Suprapubic skin (tissue), 4 donors: ENCODE data around the gene CTU1. TPM values are rescaled to one million over a fixed set of nuclear protein-coding genes. Genes with fewer than 3 reads are reported as not detected.

Experiments used
- DNase-seq, 2 donors: peaks; one replicate each; pipeline ENCODE4 v3.0.0-alpha.2; 2019; ENCODE audit warnings: low spot score in 2 of 2
- H3K27ac ChIP-seq: fragments of 200-600 bp; sonication (generic); one replicate; pipeline ENCODE4 v1.5.1; 2019
- H3K27me3 ChIP-seq: fragments of 200-600 bp; sonication (generic); one replicate; pipeline ENCODE4 v1.5.1; 2019
- H3K36me3 ChIP-seq: fragments of 200-600 bp; sonication (generic); one replicate; pipeline ENCODE4 v1.5.1; 2019
- H3K4me1 ChIP-seq: fragments of 200-600 bp; sonication (generic); one replicate; pipeline ENCODE4 v1.5.1; 2019
- H3K4me3 ChIP-seq: fragments of 200-600 bp; sonication (generic); one replicate; pipeline ENCODE4 v1.5.1; 2019; ENCODE audit warnings: mild to moderate bottlenecking
- H3K9me3 ChIP-seq: fragments of 200-600 bp; sonication (generic); one replicate; pipeline ENCODE4 v1.5.1; 2019
- EP300 ChIP-seq: sonication (generic); formaldehyde crosslinking; IDR thresholded peaks from one replicate; pipeline ENCODE4 v1.6.1; 2017; ENCODE audit warnings: antibody characterized with exemption
- POLR2A ChIP-seq, 2 donors: fragments of 450-650 bp; IDR thresholded peaks; one replicate each; pipeline ENCODE4 v1.6.1; 2017; ENCODE audit warnings: antibody characterized with exemption in 2 of 2, mild to moderate bottlenecking in 2 of 2, moderate library complexity in 2 of 2
- POLR2AphosphoS5 ChIP-seq, 3 donors: sonication (generic); formaldehyde crosslinking; IDR thresholded peaks; one replicate each; pipeline ENCODE4 v1.6.1; 2017; ENCODE audit warnings: antibody characterized with exemption in 3 of 3
- WGBS: methylation state at CpG from one replicate; pipeline ENCODE4 v1.1.5; 2018; 5-methylcytosine and 5-hydroxymethylcytosine counted together
- total RNA-seq, 4 donors: library from RNA; depleted of rRNA; stranded (reverse); fragments of >200 nt; gene quantifications; one replicate each; pipeline ENCODE4 v1.1.0, GENCODE V29; 2016
- TF ChIP-seq, protein P1 (sequence below), 2 donors: fragments of 200-600 bp in 1 of 2; fragments of 450-650 bp in 1 of 2; sonication (generic) in 1 of 2; IDR thresholded peaks; one replicate each; pipeline ENCODE4 v1.5.1; 2016 to 2019; ENCODE audit warnings: antibody characterized with exemption in 2 of 2, mild to moderate bottlenecking in 1 of 2, moderate library complexity in 1 of 2

CTU1 gene
- total RNA-seq, 4 donors from 2014 or later = 7.7 to 14.6 (median 12.9) TPM

DNA sequence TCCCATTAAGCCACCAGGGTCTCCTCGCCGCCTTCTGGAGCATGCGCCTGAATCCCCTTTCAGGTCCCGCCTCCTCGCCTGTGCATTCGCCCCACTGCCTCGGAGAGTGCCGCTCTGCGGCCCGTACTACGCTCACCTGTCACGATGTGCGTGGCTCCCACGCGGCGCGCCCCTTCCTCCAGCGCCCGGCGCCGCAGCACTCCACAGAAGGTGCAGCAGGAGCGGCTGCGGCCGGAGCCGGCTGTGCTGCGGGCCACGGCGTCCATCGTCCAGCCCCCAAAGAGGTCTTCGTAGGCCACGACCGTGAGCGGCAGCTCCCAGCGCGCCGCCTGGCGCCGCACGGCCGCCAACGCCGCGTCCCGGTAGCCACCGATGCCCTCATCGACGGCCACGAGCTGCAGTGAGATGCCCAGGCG lies 4.3 kb downstream of the CTU1 start:
- 92% methylated on average over 21 of the region's 49 CpGs for WGBS
- TF ChIP-seq POLR2A (IDR thresholded peaks at IDR 0.05) (no peak), EP300 (no peak), POLR2AphosphoS5 (IDR thresholded peaks at IDR 0.05) (no peak)
- TF ChIP-seq, protein P1, sequence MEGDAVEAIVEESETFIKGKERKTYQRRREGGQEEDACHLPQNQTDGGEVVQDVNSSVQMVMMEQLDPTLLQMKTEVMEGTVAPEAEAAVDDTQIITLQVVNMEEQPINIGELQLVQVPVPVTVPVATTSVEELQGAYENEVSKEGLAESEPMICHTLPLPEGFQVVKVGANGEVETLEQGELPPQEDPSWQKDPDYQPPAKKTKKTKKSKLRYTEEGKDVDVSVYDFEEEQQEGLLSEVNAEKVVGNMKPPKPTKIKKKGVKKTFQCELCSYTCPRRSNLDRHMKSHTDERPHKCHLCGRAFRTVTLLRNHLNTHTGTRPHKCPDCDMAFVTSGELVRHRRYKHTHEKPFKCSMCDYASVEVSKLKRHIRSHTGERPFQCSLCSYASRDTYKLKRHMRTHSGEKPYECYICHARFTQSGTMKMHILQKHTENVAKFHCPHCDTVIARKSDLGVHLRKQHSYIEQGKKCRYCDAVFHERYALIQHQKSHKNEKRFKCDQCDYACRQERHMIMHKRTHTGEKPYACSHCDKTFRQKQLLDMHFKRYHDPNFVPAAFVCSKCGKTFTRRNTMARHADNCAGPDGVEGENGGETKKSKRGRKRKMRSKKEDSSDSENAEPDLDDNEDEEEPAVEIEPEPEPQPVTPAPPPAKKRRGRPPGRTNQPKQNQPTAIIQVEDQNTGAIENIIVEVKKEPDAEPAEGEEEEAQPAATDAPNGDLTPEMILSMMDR (IDR thresholded peaks at IDR 0.05) = no peak

DNA sequence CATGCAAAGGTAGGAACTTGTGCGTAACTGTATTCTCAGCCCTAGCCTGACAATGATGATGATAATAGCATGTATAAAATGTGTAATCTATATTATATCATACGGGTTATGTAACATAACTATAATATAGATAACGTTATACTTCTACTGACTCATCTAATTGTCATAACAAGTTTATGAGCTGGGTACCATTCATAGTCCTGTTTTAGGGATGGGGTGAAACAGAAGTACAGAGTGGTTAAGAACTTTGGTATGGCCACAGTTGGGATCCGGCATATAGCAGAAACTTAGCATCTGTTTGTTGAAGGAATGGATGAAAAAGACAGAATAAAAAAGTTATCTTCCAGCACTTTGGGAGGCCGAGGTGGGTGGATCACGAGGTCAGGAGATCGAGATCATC lies 5.2 kb downstream of the CTU1 start:
- DNase-seq = no peak
- no peak for TF ChIP-seq POLR2A (IDR thresholded peaks at IDR 0.05)
- no peak for TF ChIP-seq POLR2AphosphoS5 (IDR thresholded peaks at IDR 0.05)
- TF ChIP-seq EP300 = no peak
- TF ChIP-seq, protein P1 (IDR thresholded peaks at IDR 0.05) = no peak
- Histone ChIP-seq H3K36me3 (peaks cover 46% of the 10 kb centered on the region), H3K27me3 (no peaks in the 10 kb centered on the region), H3K4me1 (peaks cover 26% of the 10 kb centered on the region), H3K9me3 (no peaks in the 10 kb centered on the region), H3K4me3 (no peak overlapping the region), H3K27ac (no peak overlapping the region)
- 76% methylated on average over 7 of the region's 7 CpGs for WGBS

More for the DNA sequence above, 4.3 kb downstream of the CTU1 start:
- H3K9me3 ChIP-seq = no peaks in the 10 kb centered on the region
- H3K27me3 ChIP-seq = no peaks in the 10 kb centered on the region
- DNase-seq = no peak
- H3K27ac ChIP-seq = no peak overlapping the region
- H3K4me3 ChIP-seq = no peak overlapping the region
- peaks cover 40% of the 10 kb centered on the region for H3K36me3 ChIP-seq
- H3K4me1 ChIP-seq = peaks cover 30% of the 10 kb centered on the region

DNA sequence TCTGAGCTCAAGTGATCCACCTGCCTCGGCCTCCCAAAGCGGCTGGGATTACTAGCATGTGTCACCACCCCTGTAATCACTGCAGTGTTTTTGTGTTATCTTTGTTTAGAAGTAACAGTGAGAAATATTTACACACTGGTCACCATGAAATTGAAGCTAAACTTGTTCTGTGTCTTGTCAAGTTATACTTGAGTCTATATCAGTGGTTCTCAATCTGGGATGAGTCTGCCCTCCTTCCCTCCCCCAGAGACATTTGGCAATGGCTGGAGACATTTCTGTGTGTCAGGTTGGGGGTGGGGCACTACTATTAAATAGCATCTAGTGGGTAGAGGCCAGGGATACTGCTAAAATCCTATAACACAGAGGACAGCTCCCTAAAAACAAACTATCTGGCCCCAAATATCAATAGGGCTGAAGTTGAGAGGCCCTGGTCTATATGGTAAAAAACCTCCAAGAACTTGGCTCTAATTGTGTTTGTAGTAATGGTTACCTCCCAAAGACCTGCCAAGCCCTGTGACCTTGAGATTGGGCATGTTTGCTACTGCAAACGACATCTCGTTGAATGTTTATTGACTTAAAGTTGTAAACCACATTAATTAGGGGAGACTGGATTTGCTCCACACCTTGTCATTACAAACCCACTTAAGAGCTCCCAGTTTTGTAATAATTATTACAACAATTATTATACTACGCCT lies 6.9 kb downstream of the CTU1 start:
- peaks cover 21% of the 10 kb centered on the region for H3K4me1 ChIP-seq
- 59% methylated on average over 5 of the region's 5 CpGs for WGBS
- H3K36me3 ChIP-seq = peaks cover 50% of the 10 kb centered on the region
- H3K9me3 ChIP-seq = no peaks in the 10 kb centered on the region
- TF ChIP-seq POLR2AphosphoS5 (IDR thresholded peaks at IDR 0.05) = no peak
- no peak for TF ChIP-seq EP300
- TF ChIP-seq POLR2A (IDR thresholded peaks at IDR 0.05) = no peak
- TF ChIP-seq, protein P1 (IDR thresholded peaks at IDR 0.05) = no peak
- no peak overlapping the region for H3K27ac ChIP-seq
- no peaks in the 10 kb centered on the region for H3K27me3 ChIP-seq
- no peak overlapping the region for H3K4me3 ChIP-seq
- DNase-seq = no peak

DNA sequence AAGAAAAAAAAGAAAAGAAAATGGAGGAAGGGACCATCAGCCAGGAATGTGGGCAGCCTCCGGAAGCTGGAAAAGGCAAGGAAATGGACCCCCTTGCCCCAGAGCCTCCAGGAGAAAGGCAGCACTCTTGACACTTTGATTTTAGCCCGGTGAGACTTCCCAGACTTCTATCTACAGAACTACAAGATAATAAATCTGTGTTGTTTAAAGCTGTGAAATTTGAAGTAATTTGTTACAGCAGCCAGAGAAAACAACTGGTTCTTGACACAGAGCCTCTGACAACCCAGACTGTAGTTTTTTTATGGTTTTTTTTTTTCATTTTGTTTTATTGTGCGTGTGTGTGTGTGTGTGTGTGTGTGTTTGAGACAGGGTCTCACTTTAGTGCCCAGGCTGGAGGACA lies 7.6 kb downstream of the CTU1 start:
- Histone ChIP-seq H3K27me3 (no peaks in the 10 kb centered on the region), H3K27ac (no peak overlapping the region), H3K9me3 (no peaks in the 10 kb centered on the region), H3K4me3 (no peak overlapping the region), H3K4me1 (peaks cover 21% of the 10 kb centered on the region), H3K36me3 (peaks cover 50% of the 10 kb centered on the region)
- TF ChIP-seq POLR2AphosphoS5 (IDR thresholded peaks at IDR 0.05) (no peak), EP300 (no peak), POLR2A (IDR thresholded peaks at IDR 0.05) (no peak)
- TF ChIP-seq, protein P1 (IDR thresholded peaks at IDR 0.05) = no peak
- no peak for DNase-seq
- 75% methylated on average over 3 of the region's 3 CpGs for WGBS

DNA sequence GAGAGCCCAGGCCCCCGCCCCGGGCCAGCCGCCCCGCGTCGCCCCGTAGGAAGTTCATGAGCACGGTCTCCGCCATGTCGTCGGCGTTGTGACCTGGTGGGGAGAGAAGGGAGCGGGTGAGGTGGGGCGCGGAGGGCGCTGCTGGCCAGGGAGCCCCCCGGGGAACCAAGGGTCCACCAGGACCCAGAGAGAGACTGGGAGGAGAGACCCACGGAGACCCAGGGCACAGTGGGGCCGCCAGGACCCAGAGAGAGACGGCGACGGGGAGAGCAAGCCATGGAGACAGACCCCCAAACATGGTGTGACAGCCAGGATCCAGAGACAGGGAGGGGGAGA lies 9.2 kb downstream of the CTU1 start:
- H3K36me3 ChIP-seq = peaks cover 42% of the 10 kb centered on the region
- 81% methylated on average over 15 of the region's 22 CpGs for WGBS
- peaks cover 25% of the 10 kb centered on the region for H3K4me1 ChIP-seq
- TF ChIP-seq, protein P1 (IDR thresholded peaks at IDR 0.05) = no peak
- TF ChIP-seq POLR2AphosphoS5 (IDR thresholded peaks at IDR 0.05) (no peak), POLR2A (IDR thresholded peaks at IDR 0.05) (no peak), EP300 (no peak)
- H3K27ac ChIP-seq = no peak overlapping the region
- H3K27me3 ChIP-seq = no peaks in the 10 kb centered on the region
- no peak for DNase-seq
- no peak overlapping the region for H3K4me3 ChIP-seq
- no peaks in the 10 kb centered on the region for H3K9me3 ChIP-seq
